HG03565 (cell line): Measurements from ENCODE around the gene TSPYL4.
"Not testable (repeated sequence)": the region's sequence is repeated elsewhere in the genome, so short reads cannot be mapped to it uniquely, and the experiment has no call there.

Experiments
- ATAC-seq: cut with Tn5 transposase; IDR thresholded peaks from one replicate; pipeline ENCODE4 v1.9.1; 2021; ENCODE audit warnings: mild to moderate bottlenecking, moderate library complexity; ENCODE audit not compliant: unreplicated experiment

Gene TSPYL4

GRCh38 chr6:116253505-116254296 lies at the start of gene TSPYL4:
Gene TSPYL4 (minus strand): TSS chr6:116254075. CDS start chr6:116254008, 67 bp downstream.
- ATAC-seq, result peak; percentile 99

DNA sequence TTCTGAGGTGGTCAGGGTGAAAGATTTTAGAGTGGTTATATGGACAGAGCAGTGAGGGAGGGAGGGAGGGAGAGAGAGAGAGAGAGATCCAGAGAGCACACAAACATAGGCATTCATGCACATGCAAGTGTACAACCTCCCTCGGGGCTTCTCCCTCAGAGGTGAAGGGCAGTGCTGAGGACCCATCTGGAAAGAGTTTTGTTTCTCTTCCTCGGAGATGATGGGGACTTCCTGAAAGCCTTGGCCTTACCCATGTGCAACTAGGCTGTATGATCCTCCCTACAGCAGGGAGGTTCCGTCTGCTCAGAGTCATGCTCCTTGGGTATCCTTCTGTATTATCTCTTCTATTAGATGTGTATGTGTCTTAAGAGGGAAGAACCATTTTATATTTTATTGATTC lies 47.2 kb upstream of the TSPYL4 start:
- no peak for ATAC-seq

DNA sequence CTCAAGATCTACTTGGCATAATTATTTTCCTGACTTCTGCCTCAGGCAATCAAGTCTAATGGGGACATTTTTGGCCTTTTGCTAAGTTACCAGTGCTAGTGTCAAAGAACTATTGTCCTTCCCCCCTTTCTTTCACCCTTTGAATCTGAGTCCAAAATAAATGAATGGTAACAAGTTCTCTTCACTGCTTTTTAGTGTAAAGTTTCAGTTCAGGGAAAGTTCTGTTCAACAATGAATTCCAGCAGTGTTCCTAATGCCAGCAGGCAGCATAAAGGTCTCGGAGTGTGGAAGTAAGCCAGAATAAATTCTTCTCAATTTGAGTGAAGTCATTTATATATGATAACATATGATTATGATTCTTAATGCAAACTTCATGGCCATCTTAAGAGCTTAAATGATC lies 46.7 kb upstream of the TSPYL4 start:
- no peak for ATAC-seq

- no peak for ATAC-seq
Observed at GRCh38 chr6:116298973-116299372, 45.1 kb upstream of the TSPYL4 start.

GRCh38 chr6:116298273-116298672 lies 44.4 kb upstream of the TSPYL4 start:
- no peak for ATAC-seq

DNA sequence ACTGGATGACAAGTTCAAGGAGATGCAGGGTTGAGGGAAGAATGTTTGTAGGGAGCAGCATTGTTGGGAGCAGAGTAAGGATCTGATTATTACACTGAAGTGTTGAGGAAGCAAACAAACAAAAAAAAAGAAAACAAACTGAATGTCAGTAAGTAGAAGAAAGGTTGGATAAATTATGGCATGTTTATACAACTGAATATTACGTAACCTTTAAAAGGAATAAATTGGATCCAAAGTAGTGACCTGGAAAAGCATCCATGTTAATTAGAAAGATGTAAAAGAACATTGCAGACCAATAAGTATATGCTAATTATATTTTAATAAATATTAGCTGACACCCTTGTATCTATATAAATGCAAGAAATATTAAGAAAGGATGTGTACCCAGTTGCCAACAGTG lies 38.7 kb upstream of the TSPYL4 start:
- ATAC-seq, result no peak

DNA sequence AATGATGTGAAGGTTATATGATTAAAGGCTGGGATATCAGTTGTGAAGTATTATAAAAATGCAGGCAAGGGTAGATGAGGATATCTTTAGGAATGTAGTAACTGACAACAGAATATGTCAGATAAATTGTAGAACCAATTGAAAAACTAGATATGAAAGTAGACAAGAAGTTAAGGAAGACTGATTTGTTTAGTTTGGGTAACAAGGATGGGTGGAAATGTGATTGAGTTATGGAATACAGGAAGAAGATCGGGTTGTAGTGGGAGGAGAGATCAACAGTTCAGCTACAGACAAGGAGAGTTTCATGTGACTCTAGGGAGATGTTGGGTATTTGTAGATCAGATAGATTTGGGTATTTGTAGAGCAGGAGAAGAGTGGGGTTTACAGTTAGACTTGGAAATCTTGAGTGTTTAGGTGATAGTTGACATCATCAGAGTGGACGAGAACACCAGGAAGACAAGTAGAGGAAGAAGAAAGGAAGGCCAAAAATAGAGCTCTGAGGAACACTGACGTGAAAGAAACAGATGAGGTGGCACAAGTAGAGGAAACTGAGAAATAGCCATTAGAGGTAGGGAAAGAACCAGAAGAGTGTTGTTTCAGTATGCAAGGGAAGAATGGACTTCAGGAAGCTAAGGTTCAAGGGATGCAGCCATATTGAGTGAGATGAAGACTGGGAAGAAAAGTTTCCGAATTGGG lies 38.0 kb upstream of the TSPYL4 start:
- ATAC-seq, result no peak

DNA sequence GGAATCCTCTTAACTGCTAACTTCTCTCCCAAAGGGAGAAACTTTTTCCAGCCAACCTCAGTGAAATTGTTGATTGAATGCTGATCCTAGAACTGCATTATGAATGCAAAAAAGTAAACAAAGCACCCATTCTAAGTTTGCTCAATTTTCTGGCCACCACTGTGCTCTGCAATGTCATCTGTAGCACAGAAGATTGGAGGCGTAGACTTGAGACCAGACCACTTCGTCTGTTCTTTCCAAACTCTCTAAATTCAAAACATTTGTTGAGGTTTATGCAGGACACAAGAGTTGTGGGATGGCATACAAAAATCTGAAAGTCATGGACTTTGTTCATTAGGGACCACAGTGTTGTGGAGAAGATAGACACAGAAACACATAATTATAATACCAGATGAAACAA lies 36.9 kb upstream of the TSPYL4 start:
- ATAC-seq, result no peak

GRCh38 chr6:116289876-116290275 lies 36.0 kb upstream of the TSPYL4 start:
- ATAC-seq, result no peak

DNA sequence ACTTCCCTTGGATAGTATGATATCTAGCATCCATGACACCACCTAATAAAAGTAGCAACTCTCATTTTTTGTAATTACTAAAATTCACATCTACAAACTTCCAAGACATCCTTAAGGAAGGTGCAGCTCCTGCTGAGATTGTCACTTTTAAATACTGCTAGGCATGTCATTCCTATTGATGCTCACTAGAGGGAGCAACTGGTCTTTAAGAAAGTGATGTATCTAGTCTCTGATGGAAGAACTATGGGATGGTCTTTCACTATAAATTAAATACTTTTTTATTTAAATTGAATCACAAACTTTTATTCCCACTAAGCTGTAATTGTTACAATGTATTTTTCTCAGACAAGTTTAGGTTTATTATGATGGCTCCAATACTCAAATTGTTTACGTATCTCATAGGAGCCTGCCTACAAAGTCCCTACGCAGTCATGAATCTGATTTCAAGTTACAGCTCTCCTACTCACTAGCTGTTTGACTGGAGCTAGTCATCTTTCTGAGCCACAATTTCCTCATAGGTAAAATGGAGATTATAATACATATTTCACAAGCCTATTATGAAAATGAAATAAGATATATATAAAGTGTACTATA lies 33.9 kb upstream of the TSPYL4 start:
- ATAC-seq, result peak; percentile 74

DNA sequence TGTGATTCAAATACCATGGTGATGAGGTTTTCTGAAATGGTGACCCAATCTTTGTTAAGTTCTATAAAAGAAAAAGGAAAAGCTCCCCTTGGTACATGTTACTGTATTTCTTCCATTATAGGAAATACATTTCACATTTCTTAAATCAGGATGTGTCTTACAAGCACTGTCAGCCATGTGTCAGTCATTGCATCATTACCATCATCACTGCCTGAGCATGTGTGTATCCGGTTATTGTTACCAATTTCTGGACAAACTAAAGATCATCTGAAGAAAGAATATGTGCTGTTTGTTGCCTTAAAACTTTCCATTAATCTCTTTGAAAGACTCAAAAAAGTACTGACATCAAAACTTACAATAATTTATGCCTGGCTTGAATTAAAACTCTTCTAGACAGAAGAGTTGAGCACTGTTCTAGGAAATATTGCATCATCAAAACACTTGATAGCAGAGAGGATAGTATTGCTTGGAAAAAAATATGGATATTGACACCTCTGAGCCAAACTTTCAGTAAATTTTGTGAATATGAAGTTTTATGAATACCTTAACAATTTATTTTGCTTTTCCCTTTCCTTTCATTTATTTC lies 33.0 kb upstream of the TSPYL4 start:
- no peak for ATAC-seq

GRCh38 chr6:116284984-116285383 lies 31.1 kb upstream of the TSPYL4 start:
- ATAC-seq, result not testable (repeated sequence)

- ATAC-seq, result no peak
Observed at GRCh38 chr6:116283191-116283590, 29.3 kb upstream of the TSPYL4 start.

- no peak for ATAC-seq
Observed at GRCh38 chr6:116282698-116283097, 28.8 kb upstream of the TSPYL4 start.

- ATAC-seq, result no peak
Observed at GRCh38 chr6:116280933-116281316, 27.1 kb upstream of the TSPYL4 start.

- ATAC-seq, result no peak
Observed at GRCh38 chr6:116280161-116280932, 26.5 kb upstream of the TSPYL4 start.

DNA sequence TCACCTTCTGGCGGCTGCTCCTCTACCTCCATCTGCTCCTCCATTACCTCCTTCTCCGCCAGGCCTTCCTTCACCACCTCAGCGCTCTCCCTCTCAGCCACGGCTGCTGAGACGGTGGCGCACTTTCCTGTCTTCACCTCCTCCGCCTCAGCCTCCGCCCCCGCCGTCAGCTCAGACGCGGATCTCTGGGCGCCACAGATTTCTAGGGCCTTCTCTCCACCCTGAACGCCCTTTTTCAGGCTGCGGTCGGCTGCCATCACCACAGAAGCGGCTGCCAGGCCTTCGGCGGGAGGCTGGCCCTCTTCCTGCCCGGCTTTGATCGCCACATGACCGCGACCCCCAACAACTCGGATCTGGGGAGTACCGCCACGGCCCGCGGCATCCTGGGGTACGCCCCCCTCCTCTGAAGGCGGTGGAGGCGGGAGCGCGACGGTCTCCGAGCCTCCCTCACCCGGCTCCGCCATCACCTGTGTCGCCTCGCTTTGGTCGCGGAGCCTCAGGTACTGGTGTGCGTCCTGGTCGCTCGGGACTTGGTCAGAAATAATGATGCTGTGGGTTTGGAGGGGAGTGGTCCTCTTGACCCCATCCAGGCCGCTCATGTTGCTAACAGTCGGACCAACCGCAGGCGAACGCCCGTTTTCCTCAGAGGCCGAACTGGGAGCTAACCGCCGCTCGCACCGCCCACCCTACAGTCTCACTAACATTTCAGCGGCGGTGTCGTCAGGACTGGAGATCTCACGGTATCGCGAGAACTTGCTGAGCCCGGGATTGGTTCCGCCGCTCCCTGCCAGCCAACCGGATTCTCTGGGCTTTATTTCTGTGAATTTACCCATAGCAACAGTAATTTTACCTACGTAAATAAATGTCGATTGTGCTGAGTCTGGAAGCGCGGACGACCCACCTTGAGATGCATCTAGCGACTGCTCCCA lies 25.6 kb upstream of the TSPYL4 start, which contains the start of gene TSPYL1:
TSPYL1 (minus strand) TSS at position 699 of the 929 bp plus-strand sequence; CDS start at position 599, 100 bp downstream.
- ATAC-seq, result peak; percentile 85

GRCh38 chr6:116278854-116279231 lies 25.0 kb upstream of the TSPYL4 start:
- no peak for ATAC-seq

DNA sequence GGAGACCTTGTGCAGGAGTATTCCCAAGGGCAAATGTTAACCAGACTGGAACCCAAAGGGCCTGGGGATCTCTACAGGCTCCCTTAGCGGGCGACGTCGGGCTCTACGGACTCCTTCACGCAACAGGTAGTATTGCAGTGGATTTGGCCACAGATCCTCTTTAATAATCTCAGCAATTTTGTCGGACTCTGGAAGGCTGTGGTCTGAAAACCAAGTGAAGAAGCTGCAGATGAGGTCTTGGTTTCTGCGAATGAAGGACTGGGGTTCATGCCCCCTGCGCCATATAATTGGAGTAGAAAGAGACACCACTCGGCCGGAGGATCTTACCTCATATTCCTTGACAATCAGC lies 24.6 kb upstream of the TSPYL4 start:
- no peak for ATAC-seq

- no peak for ATAC-seq
Observed at GRCh38 chr6:116277124-116277523, 23.2 kb upstream of the TSPYL4 start.
